ENCODE measurements around the gene ACVRL1. TPM values are rescaled to one million over a fixed set of nuclear protein-coding genes. Genes with fewer than 3 reads are reported as not detected.

ACVRL1 gene
- total and polyA plus RNA-seq, 2 donors (not counting 1 experiment from before 2014, with no cell fraction given) = 8.9 to 36.2 TPM

GRCh38 chr12:51863363-51863932, 43.9 kb upstream of the ACVRL1 start:
- H3K9me3 ChIP-seq (ENCODE audit: control insufficient read depth, insufficient read depth, low read depth, low read length) = no peaks in the 10 kb centered on the region
- peak in 1 of 2 donors; percentile 26 for DNase-seq (ENCODE audit: low read depth in 2 of 2)
- no peak overlapping the region for H3K9ac ChIP-seq (ENCODE audit: insufficient read depth, low read length)
- no peak overlapping the region for H3K4me2 ChIP-seq (ENCODE audit: extremely low read depth, insufficient read depth, low read length)
- no peaks in the 10 kb centered on the region for H4K20me1 ChIP-seq (ENCODE audit: control insufficient read depth, extremely low read depth, insufficient read depth, low read length)
- peaks cover 2% of the 10 kb centered on the region for H3K4me1 ChIP-seq (ENCODE audit: control insufficient read depth, extremely low read depth, insufficient read depth, low read length)
- H3K27ac ChIP-seq (ENCODE audit: insufficient read depth, low read length) = no peak overlapping the region
- no peak overlapping the region for H2AFZ ChIP-seq (ENCODE audit: low read length)
- TF ChIP-seq CTCF (conservative IDR thresholded peaks at IDR 0.05 in 1 of 2, IDR thresholded peaks at IDR 0.05 in 1 of 2; ENCODE audit: low read depth in 1 of 2, low read length in 2 of 2) (no peak), EZH2 (IDR thresholded peaks at IDR 0.05; ENCODE audit: low read length, missing control alignments) (no peak)
- no peak overlapping the region for H3K4me3 ChIP-seq (replicated peaks in 1 of 4; ENCODE audit: control extremely low read depth in 1 of 4, insufficient read depth in 1 of 4, low read depth in 3 of 4, low read length in 4 of 4)
- no peaks in the 10 kb centered on the region for H3K36me3 ChIP-seq (ENCODE audit: control insufficient read depth, insufficient read depth, low read length)
- peaks cover 30% of the 10 kb centered on the region for H3K27me3 ChIP-seq (ENCODE audit: control insufficient read depth, insufficient read depth, low read length)
- no peaks in the 10 kb centered on the region for H3K79me2 ChIP-seq (ENCODE audit: control insufficient read depth, insufficient read depth, low read length)

- Histone ChIP-seq H3K4me1 (ENCODE audit: control insufficient read depth, extremely low read depth, insufficient read depth, low read length) (peaks cover 2% of the 10 kb centered on the region), H4K20me1 (ENCODE audit: control insufficient read depth, extremely low read depth, insufficient read depth, low read length) (no peaks in the 10 kb centered on the region), H3K36me3 (ENCODE audit: control insufficient read depth, insufficient read depth, low read length) (no peaks in the 10 kb centered on the region), H3K9me3 (ENCODE audit: control insufficient read depth, insufficient read depth, low read depth, low read length) (no peaks in the 10 kb centered on the region), H3K27ac (ENCODE audit: insufficient read depth, low read length) (no peak overlapping the region), H3K27me3 (ENCODE audit: control insufficient read depth, insufficient read depth, low read length) (peaks cover 30% of the 10 kb centered on the region), H3K4me2 (ENCODE audit: extremely low read depth, insufficient read depth, low read length) (peak overlapping the region; percentile 64), H3K79me2 (ENCODE audit: control insufficient read depth, insufficient read depth, low read length) (no peaks in the 10 kb centered on the region), H3K4me3 (replicated peaks in 1 of 4; ENCODE audit: control extremely low read depth in 1 of 4, insufficient read depth in 1 of 4, low read depth in 3 of 4, low read length in 4 of 4) (peak overlapping the region in 2 of 4 experiments; percentile 35 to 43), H3K9ac (ENCODE audit: insufficient read depth, low read length) (no peak overlapping the region), H2AFZ (ENCODE audit: low read length) (no peak overlapping the region)
- TF ChIP-seq EZH2 (IDR thresholded peaks at IDR 0.05; ENCODE audit: low read length, missing control alignments) (peak; percentile 66), CTCF (conservative IDR thresholded peaks at IDR 0.05 in 1 of 2, IDR thresholded peaks at IDR 0.05 in 1 of 2; ENCODE audit: low read depth in 1 of 2, low read length in 2 of 2) (no peak)
- peak in 1 of 2 donors; percentile 64 for DNase-seq (ENCODE audit: low read depth in 2 of 2)
Measured at GRCh38 chr12:51863933-51864832, 43.1 kb upstream of the ACVRL1 start.

- Histone ChIP-seq H3K9me3 (ENCODE audit: control insufficient read depth, insufficient read depth, low read depth, low read length) (no peaks in the 10 kb centered on the region), H3K9ac (ENCODE audit: insufficient read depth, low read length) (no peak overlapping the region), H2AFZ (ENCODE audit: low read length) (no peak overlapping the region), H3K79me2 (ENCODE audit: control insufficient read depth, insufficient read depth, low read length) (no peaks in the 10 kb centered on the region), H3K4me3 (replicated peaks in 1 of 4; ENCODE audit: control extremely low read depth in 1 of 4, insufficient read depth in 1 of 4, low read depth in 3 of 4, low read length in 4 of 4) (peak overlapping the region in 1 of 4 experiments; percentile 43), H3K27me3 (ENCODE audit: control insufficient read depth, insufficient read depth, low read length) (peaks cover 33% of the 10 kb centered on the region), H4K20me1 (ENCODE audit: control insufficient read depth, extremely low read depth, insufficient read depth, low read length) (no peaks in the 10 kb centered on the region), H3K4me1 (ENCODE audit: control insufficient read depth, extremely low read depth, insufficient read depth, low read length) (peaks cover 2% of the 10 kb centered on the region), H3K4me2 (ENCODE audit: extremely low read depth, insufficient read depth, low read length) (no peak overlapping the region), H3K27ac (ENCODE audit: insufficient read depth, low read length) (no peak overlapping the region), H3K36me3 (ENCODE audit: control insufficient read depth, insufficient read depth, low read length) (no peaks in the 10 kb centered on the region)
- TF ChIP-seq CTCF (conservative IDR thresholded peaks at IDR 0.05 in 1 of 2, IDR thresholded peaks at IDR 0.05 in 1 of 2; ENCODE audit: low read depth in 1 of 2, low read length in 2 of 2) (no peak), EZH2 (IDR thresholded peaks at IDR 0.05; ENCODE audit: low read length, missing control alignments) (peak; percentile 31)
- DNase-seq (ENCODE audit: low read depth in 2 of 2) = no peak
Measured at GRCh38 chr12:51864833-51865670, 42.3 kb upstream of the ACVRL1 start.

All from fibroblast of lung (primary cell).